ENCODE data around the gene CRYM.

The CRYM gene

GRCh38 chr16:21277927-21278706 lies at the start of gene CRYM:
TSS of gene CRYM (minus strand) at chr16:21278290. CDS start at chr16:21278251, 39 bp downstream.
- ChIA-PET CTCF (interaction anchor here (0.9 to 5.1 kb wide), 10 partner anchors 13 to 428 kb away, joined by 3 to 41 read pairs (median 4); no protein-coding TSS in a partner anchor), POLR2A (no interaction called here)
- TF ChIP-seq ZNF133 (tag by site-specific recombination; IDR thresholded peaks at IDR 0.05) (no peak), SCRT1 (tag by site-specific recombination; IDR thresholded peaks at IDR 0.05; ENCODE audit: borderline replicate concordance) (peak; percentile 78), CTCF (tag by site-specific recombination; IDR thresholded peaks at IDR 0.05) (peak; percentile 93), ZNF366 (tag by site-specific recombination; conservative IDR thresholded peaks at IDR 0.05) (no peak), ZNF549 (tag by site-specific recombination; IDR thresholded peaks at IDR 0.05) (no peak), ZNF76 (tag by site-specific recombination; IDR thresholded peaks at IDR 0.05; ENCODE audit: borderline replicate concordance, low read depth) (no peak), ZNF184 (tag by site-specific recombination; IDR thresholded peaks at IDR 0.05) (no peak), ZEB2 (tag by site-specific recombination; IDR thresholded peaks at IDR 0.05) (peak; percentile 89), GLIS1 (tag by site-specific recombination; IDR thresholded peaks at IDR 0.05) (no peak), ZNF404 (tag by site-specific recombination; IDR thresholded peaks at IDR 0.05) (no peak), ZNF513 (tag by site-specific recombination; IDR thresholded peaks at IDR 0.05) (no peak), ZNF692 (tag by site-specific recombination; IDR thresholded peaks at IDR 0.05) (no peak), ZNF423 (tag by site-specific recombination; IDR thresholded peaks at IDR 0.05) (no peak), ZNF391 (tag by site-specific recombination; IDR thresholded peaks at IDR 0.05; ENCODE audit: borderline replicate concordance, low read depth) (peak; percentile 57; the same call in 1 of the 2 replicates), ZSCAN23 (tag by site-specific recombination; IDR thresholded peaks at IDR 0.05) (no peak), KLF7 (tag by site-specific recombination; IDR thresholded peaks at IDR 0.05; ENCODE audit: borderline replicate concordance) (no peak), ZNF639 (tag by site-specific recombination; IDR thresholded peaks at IDR 0.05) (no peak), ZNF521 (tag by site-specific recombination; IDR thresholded peaks at IDR 0.05) (no peak), ZNF292 (tag by site-specific recombination; IDR thresholded peaks at IDR 0.05; ENCODE audit: borderline replicate concordance, low read depth) (no peak), ZNF529 (tag by site-specific recombination; IDR thresholded peaks at IDR 0.05; ENCODE audit: insufficient replicate concordance) (no peak), SP7 (tag by site-specific recombination; IDR thresholded peaks at IDR 0.05) (peak; percentile 52; the same call in 1 of the 2 replicates), ZIC2 (tag by site-specific recombination; IDR thresholded peaks at IDR 0.05) (peak; percentile 67), WT1 (tag by site-specific recombination; IDR thresholded peaks at IDR 0.05) (no peak), ZNF449 (tag by site-specific recombination; IDR thresholded peaks at IDR 0.05) (no peak), ZBTB1 (tag by site-specific recombination; IDR thresholded peaks at IDR 0.05) (no peak), ZNF169 (tag by site-specific recombination; IDR thresholded peaks at IDR 0.05) (no peak), ZNF776 (tag by site-specific recombination; IDR thresholded peaks at IDR 0.05; ENCODE audit: borderline replicate concordance) (no peak), SCRT2 (tag by site-specific recombination; IDR thresholded peaks at IDR 0.05) (peak; percentile 85), SP2 (tag by site-specific recombination; IDR thresholded peaks at IDR 0.05) (peak; percentile 43; the same call in 1 of the 2 replicates), ZNF23 (tag by site-specific recombination; IDR thresholded peaks at IDR 0.05; ENCODE audit: borderline replicate concordance) (no peak), ZNF335 (tag by site-specific recombination; conservative IDR thresholded peaks at IDR 0.05) (0 out of 2 replicates have a peak, but pooled peaks have one; percentile 29)

More at GRCh38 chr16:21277927-21278706, at the start of gene CRYM:
- peak within 1 kb of the TSS; percentile 47 for H3K4me3 ChIP-seq (ENCODE audit: low read depth, low read length)
- no peaks in the 10 kb centered on the region for H3K9me3 ChIP-seq (ENCODE audit: control insufficient read depth, insufficient read depth, low read depth, low read length)
- no peaks in the 10 kb centered on the region for H3K4me1 ChIP-seq (ENCODE audit: control insufficient read depth, insufficient read depth, low read length)
- no peaks in the 10 kb centered on the region for H3K36me3 ChIP-seq (ENCODE audit: control insufficient read depth in 2 of 2, insufficient read depth in 1 of 2, low read length in 2 of 2)
- H3K27ac ChIP-seq (ENCODE audit: extremely low read depth, low read depth, low read length): no peak within 1 kb of the TSS
